Liver (tissue), 9 donors: ENCODE results near the gene KCNJ5. TPM values are rescaled to one million over a fixed set of nuclear protein-coding genes. Genes with fewer than 3 reads are reported as not detected.

Source experiments
- DNase-seq: peaks from one replicate; pipeline ENCODE4 v3.0.0-alpha.2; 2017; ENCODE audit warnings: low spot score
- H3K27ac ChIP-seq, 2 donors: one replicate each; pipeline ENCODE4 v1.7.0; 2013; ENCODE audit warnings: inconsistent platforms in 2 of 2, low read length in 2 of 2, control low read depth in 1 of 2, low read depth in 1 of 2, mild to moderate bottlenecking in 1 of 2
- H3K27me3 ChIP-seq, 4 donors: one replicate each; pipeline versions ENCODE4 v1.6.1 to v1.7.0; 2013; ENCODE audit warnings: low read length in 3 of 4, inconsistent platforms in 1 of 4, mild to moderate bottlenecking in 1 of 4, moderate library complexity in 1 of 4; ENCODE audit not compliant: control insufficient read depth in 4 of 4, insufficient read depth in 4 of 4
- H3K36me3 ChIP-seq, 4 donors: one replicate each; pipeline versions ENCODE4 v1.6.1 to v1.7.0; 2013; ENCODE audit warnings: low read length in 3 of 4, mild to moderate bottlenecking in 3 of 4, low read depth in 1 of 4, moderate library complexity in 1 of 4; ENCODE audit not compliant: control insufficient read depth in 4 of 4, insufficient read depth in 3 of 4
- H3K4me1 ChIP-seq, 4 donors: one replicate each; pipeline versions ENCODE4 v1.6.1 to v1.7.0; 2013; ENCODE audit warnings: low read length in 3 of 4, mild to moderate bottlenecking in 3 of 4, moderate library complexity in 1 of 4; ENCODE audit not compliant: control insufficient read depth in 4 of 4, insufficient read depth in 4 of 4
- H3K4me3 ChIP-seq, 3 donors: one replicate each; pipeline versions ENCODE4 v1.6.1 to v1.7.0; 2013; ENCODE audit warnings: low read length in 3 of 3, control low read depth in 1 of 3, low read depth in 1 of 3, mild to moderate bottlenecking in 1 of 3
- H3K9ac ChIP-seq, 2 donors: one replicate each; pipeline ENCODE4 v1.7.0; 2013; ENCODE audit warnings: low read length in 2 of 2, mild to moderate bottlenecking in 2 of 2, moderate library complexity in 2 of 2, control low read depth in 1 of 2, low read depth in 1 of 2
- H3K9me3 ChIP-seq, 4 donors: one replicate each; pipeline versions ENCODE4 v1.6.1 to v1.7.0; 2013; ENCODE audit warnings: low read length in 3 of 4; ENCODE audit not compliant: control insufficient read depth in 4 of 4
- ATF3 ChIP-seq: IDR thresholded peaks from 2 replicates; pipeline ENCODE4 v1.6.1; 2016; ENCODE audit warnings: antibody characterized with exemption
- CTCF ChIP-seq: fragments of 150-350 bp; IDR thresholded peaks from 2 replicates; pipeline ENCODE4 v1.5.1; 2017; ENCODE audit warnings: improper control_type of control experiment, low read depth, low read length; ENCODE audit not compliant: missing input control
- GABPA ChIP-seq, 2 donors: IDR thresholded peaks in 1 of 2; conservative IDR thresholded peaks in 1 of 2; 2 replicates each; pipeline ENCODE4 v1.6.1; 2016; ENCODE audit warnings: antibody characterized with exemption in 2 of 2, mild to moderate bottlenecking in 1 of 2, moderate library complexity in 1 of 2
- HNF4G ChIP-seq: IDR thresholded peaks from 2 replicates; pipeline ENCODE4 v1.6.1; 2016; ENCODE audit warnings: antibody characterized with exemption
- NR2F2 ChIP-seq: IDR thresholded peaks from 2 replicates; pipeline ENCODE4 v1.6.1; 2016; ENCODE audit warnings: antibody characterized with exemption
- RAD21 ChIP-seq, 2 donors: IDR thresholded peaks; 2 replicates each; pipeline ENCODE4 v1.6.1; 2016; ENCODE audit warnings: antibody characterized with exemption in 2 of 2, mild to moderate bottlenecking in 2 of 2
- RXRA ChIP-seq, 2 donors: IDR thresholded peaks; 2 replicates each; pipeline ENCODE4 v1.6.1; 2017 to 2018; ENCODE audit warnings: antibody characterized with exemption in 2 of 2, mild to moderate bottlenecking in 1 of 2
- TAF1 ChIP-seq: conservative IDR thresholded peaks from 2 replicates; pipeline ENCODE4 v1.6.1; 2016; ENCODE audit warnings: antibody characterized with exemption, mild to moderate bottlenecking
- WGBS: extraction: QIAGEN DNeasy Blood & Tissue Kit; methylation state at CpG from one replicate; pipeline ENCODE4 v1.1.7; 2013; 5-methylcytosine and 5-hydroxymethylcytosine counted together
- polyA plus RNA-seq, 2 donors: library from polyadenylated mRNA; stranded (reverse) in 1 of 2; unstranded in 1 of 2; fragments of 200-250 nt in 1 of 2; fragments of >200 nt in 1 of 2; fragmentation: Nextera tagmentation in 1 of 2; extraction: Ambion mirVana in 1 of 2; gene quantifications; one replicate each; pipeline versions ENCODE4 v1.2.1 to v1.2.3, GENCODE V29; 2013 to 2015
- total RNA-seq, 2 donors: library from RNA; depleted of rRNA; stranded (reverse); fragments of >200 nt; gene quantifications; one replicate each; pipeline ENCODE4 v1.2.3, GENCODE V29; 2014
- donor health status: healthy.
- donor health status: healthy.
- donor health status: healthy.
- donor health status: healthy.
- donor health status: healthy.

The KCNJ5 gene
- total and polyA plus RNA-seq, 4 donors = 0.04 to 0.08 (median 0.06) TPM

- peaks cover 0 to 8% (median 3%) of the 10 kb centered on the region in 4 donors for H3K27me3 ChIP-seq
- WGBS = 69% methylated on average over 14 of the region's 14 CpGs
These were observed 13.1 kb downstream of the KCNJ5 start for GRCh38 chr11:128904303-128904655.

GRCh38 chr11:128904656-128905344 lies 13.6 kb downstream of the KCNJ5 start:
- TF ChIP-seq CTCF = no peak
- TF ChIP-seq NR2F2 = no peak
- no peak for TF ChIP-seq RAD21 (IDR thresholded peaks at IDR 0.05)
- H3K9me3 ChIP-seq = no peaks in the 10 kb centered on the region
- no peak for DNase-seq
- peaks cover 2 to 27% (median 21%) of the 10 kb centered on the region in 4 donors for H3K4me1 ChIP-seq
- peaks cover 0 to 8% (median 3%) of the 10 kb centered on the region in 4 donors for H3K27me3 ChIP-seq
- H3K9ac ChIP-seq = no peak overlapping the region
- H3K27ac ChIP-seq = no peak overlapping the region
- H3K36me3 ChIP-seq = no peaks in the 10 kb centered on the region
- peak overlapping the region in 1 of 3 donors; percentile 54 for H3K4me3 ChIP-seq
- 15% methylated on average over 25 of the region's 25 CpGs for WGBS

More at GRCh38 chr11:128904303-128904655, 13.1 kb downstream of the KCNJ5 start:
- peaks cover 2 to 31% (median 24%) of the 10 kb centered on the region in 4 donors for H3K4me1 ChIP-seq
- H3K27ac ChIP-seq = no peak overlapping the region
- H3K36me3 ChIP-seq = no peaks in the 10 kb centered on the region
- H3K9ac ChIP-seq = no peak overlapping the region
- H3K9me3 ChIP-seq = no peaks in the 10 kb centered on the region
- DNase-seq = no peak
- TF ChIP-seq NR2F2 = no peak
- TF ChIP-seq RXRA (IDR thresholded peaks at IDR 0.05) = no peak
- no peak overlapping the region for H3K4me3 ChIP-seq

GRCh38 chr11:128905345-128906184 lies 14.4 kb downstream of the KCNJ5 start:
- H3K36me3 ChIP-seq = no peaks in the 10 kb centered on the region
- no peak overlapping the region for H3K9ac ChIP-seq
- no peak for DNase-seq
- H3K4me1 ChIP-seq = peaks cover 2 to 19% (median 14%) of the 10 kb centered on the region in 4 donors
- H3K27ac ChIP-seq = no peak overlapping the region
- TF ChIP-seq RAD21 (IDR thresholded peaks at IDR 0.05) = peak; percentile 48 to 57
- TF ChIP-seq CTCF = peak; percentile 45
- no peak for TF ChIP-seq TAF1
- no peak for TF ChIP-seq ATF3
- no peak for TF ChIP-seq HNF4G
- no peak for TF ChIP-seq GABPA (IDR thresholded peaks at IDR 0.05 in 1 of 2, conservative IDR thresholded peaks at IDR 0.05 in 1 of 2)
- H3K4me3 ChIP-seq = peak overlapping the region in 1 of 3 donors; percentile 54
- H3K9me3 ChIP-seq = no peaks in the 10 kb centered on the region
- H3K27me3 ChIP-seq = peaks cover 0 to 8% (median 3%) of the 10 kb centered on the region in 4 donors
- 5% methylated on average over 45 of the region's 45 CpGs for WGBS
